ENCODE data around the gene DNAH8. TPM values are rescaled to one million over a fixed set of nuclear protein-coding genes. Genes with fewer than 3 reads are reported as not detected.
A peak's percentile ranks its signal among the peaks of the same experiment; 100 is the strongest.

DNAH8 gene
- total and polyA plus RNA-seq, 3 donors from 2014 or later = 17.2 to 23.7 (median 19.0) TPM

GRCh38 chr6:38767560-38767959 lies 52.4 kb downstream of the DNAH8 start:
- Histone ChIP-seq H3K9me3 (no peaks in the 10 kb centered on the region), H3K4me3 (no peak overlapping the region), H3K27me3 (no peaks in the 10 kb centered on the region), H3K4me1 (no peaks in the 10 kb centered on the region), H3K36me3 (ENCODE audit: low read depth, missing control alignments) (no peaks in the 10 kb centered on the region), H3K27ac (no peak overlapping the region)
- no peak for DNase-seq
- intact Hi-C loops (cut with DNase I; ENCODE audit: low total_unique reads) = no loop called here
- no peak for TF ChIP-seq POLR2A (IDR thresholded peaks at IDR 0.05)
- TF ChIP-seq CTCF (IDR thresholded peaks at IDR 0.05) = no peak
- WGBS, 2 donors = 95 to 97% methylated on average over 2 of the region's 2 CpGs

- 80 to 90% methylated on average over 2 to 3 of the region's 3 CpGs for WGBS, 2 donors
- intact Hi-C loops (cut with DNase I; ENCODE audit: low total_unique reads) = no loop called here
- DNase-seq = peak; percentile 29
Measured at GRCh38 chr6:38773338-38773737, 58.2 kb downstream of the DNAH8 start.

GRCh38 chr6:38774929-38775707 lies 60.0 kb downstream of the DNAH8 start:
- H3K27ac ChIP-seq = no peak overlapping the region
- no peaks in the 10 kb centered on the region for H3K36me3 ChIP-seq (ENCODE audit: low read depth, missing control alignments)
- H3K4me1 ChIP-seq = no peaks in the 10 kb centered on the region
- H3K9me3 ChIP-seq = no peaks in the 10 kb centered on the region
- H3K27me3 ChIP-seq = no peaks in the 10 kb centered on the region
- no peak overlapping the region for H3K4me3 ChIP-seq
- no peak for DNase-seq
- TF ChIP-seq CTCF (IDR thresholded peaks at IDR 0.05) (no peak), POLR2A (IDR thresholded peaks at IDR 0.05) (no peak)
- intact Hi-C loops (cut with DNase I; ENCODE audit: low total_unique reads) = no loop called here
- 87 to 93% methylated on average over 5 of the region's 5 CpGs for WGBS, 2 donors

More at GRCh38 chr6:38773338-38773737, 58.2 kb downstream of the DNAH8 start:
- Histone ChIP-seq H3K4me3 (no peak overlapping the region), H3K36me3 (ENCODE audit: low read depth, missing control alignments) (no peaks in the 10 kb centered on the region), H3K4me1 (no peaks in the 10 kb centered on the region), H3K9me3 (no peaks in the 10 kb centered on the region), H3K27me3 (no peaks in the 10 kb centered on the region), H3K27ac (no peak overlapping the region)
- TF ChIP-seq CTCF (IDR thresholded peaks at IDR 0.05) = peak in 1 of 3 experiments; percentile 33
- TF ChIP-seq POLR2A (IDR thresholded peaks at IDR 0.05) = no peak

GRCh38 chr6:38775870-38776269 lies 60.8 kb downstream of the DNAH8 start:
- intact Hi-C loops (cut with DNase I; ENCODE audit: low total_unique reads) = no loop called here
- H3K27ac ChIP-seq = no peak overlapping the region
- H3K4me3 ChIP-seq = no peak overlapping the region
- no peaks in the 10 kb centered on the region for H3K27me3 ChIP-seq
- no peaks in the 10 kb centered on the region for H3K4me1 ChIP-seq
- WGBS, 2 donors = 88 to 100% methylated on average over 1 of the region's 1 CpG
- no peaks in the 10 kb centered on the region for H3K9me3 ChIP-seq
- no peaks in the 10 kb centered on the region for H3K36me3 ChIP-seq (ENCODE audit: low read depth, missing control alignments)
- TF ChIP-seq POLR2A (IDR thresholded peaks at IDR 0.05) = no peak
- TF ChIP-seq CTCF (IDR thresholded peaks at IDR 0.05) = no peak
- no peak for DNase-seq

GRCh38 chr6:38776515-38776914 lies 61.4 kb downstream of the DNAH8 start:
- Histone ChIP-seq H3K36me3 (ENCODE audit: low read depth, missing control alignments) (no peaks in the 10 kb centered on the region), H3K4me3 (no peak overlapping the region), H3K27me3 (no peaks in the 10 kb centered on the region), H3K9me3 (no peaks in the 10 kb centered on the region), H3K27ac (no peak overlapping the region), H3K4me1 (no peaks in the 10 kb centered on the region)
- no peak for DNase-seq
- 58 to 63% methylated on average over 1 of the region's 1 CpG for WGBS, 2 donors
- intact Hi-C loops (cut with DNase I; ENCODE audit: low total_unique reads) = no loop called here
- TF ChIP-seq POLR2A (IDR thresholded peaks at IDR 0.05) (no peak), CTCF (IDR thresholded peaks at IDR 0.05) (no peak)

Measured in testis (tissue), 3 donors.